Cortex of kidney (tissue), 1 donor: ENCODE measurements around the gene C11orf71.

Experiments used
- DNase-seq: peaks from one replicate; lab custom pipeline; 2025; lab: John Stamatoyannopoulos, UW

C11orf71 gene

DNA sequence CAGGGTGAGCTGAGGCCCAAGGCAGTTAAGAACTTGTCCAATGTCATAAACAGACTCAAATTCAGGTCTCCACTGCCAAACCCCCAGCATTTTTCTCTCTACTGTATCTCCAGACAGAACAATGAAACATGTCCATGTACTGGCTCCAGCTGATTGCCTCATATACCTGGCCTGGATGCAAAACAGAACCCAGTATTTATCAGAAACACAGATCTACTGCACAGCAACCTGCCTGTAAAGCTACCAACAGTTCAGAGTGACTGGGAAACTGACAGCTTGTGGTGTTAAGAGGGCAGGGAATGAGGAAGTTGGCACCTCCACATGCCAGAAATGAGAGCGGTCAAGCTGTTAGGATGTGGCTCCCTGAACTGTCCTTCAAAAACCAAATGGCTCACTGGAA, 41.6 kb downstream of the C11orf71 start:
- DNase-seq = no peak

DNA sequence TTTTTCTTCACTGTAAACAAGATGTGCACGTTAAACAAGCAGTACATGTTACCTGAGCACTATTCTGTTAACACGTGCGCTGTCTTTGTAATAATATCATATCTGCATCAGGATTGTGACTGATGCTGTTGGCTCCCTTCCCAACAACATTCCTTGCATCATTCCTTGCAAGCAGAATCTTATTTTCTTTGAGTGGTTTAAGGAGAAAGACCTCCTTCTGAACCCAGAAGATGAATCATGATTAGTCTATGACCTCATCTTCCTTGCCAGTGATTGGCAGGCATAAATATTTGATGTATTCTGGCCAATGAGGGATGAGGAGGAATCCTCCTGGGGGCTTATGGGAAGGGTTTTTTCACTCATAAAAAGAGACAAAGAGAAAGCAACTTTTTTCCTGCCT, 46.2 kb downstream of the C11orf71 start:
- DNase-seq = no peak

GRCh38 chr11:114353443-114353842, 46.9 kb downstream of the C11orf71 start:
- DNase-seq = no peak

DNA sequence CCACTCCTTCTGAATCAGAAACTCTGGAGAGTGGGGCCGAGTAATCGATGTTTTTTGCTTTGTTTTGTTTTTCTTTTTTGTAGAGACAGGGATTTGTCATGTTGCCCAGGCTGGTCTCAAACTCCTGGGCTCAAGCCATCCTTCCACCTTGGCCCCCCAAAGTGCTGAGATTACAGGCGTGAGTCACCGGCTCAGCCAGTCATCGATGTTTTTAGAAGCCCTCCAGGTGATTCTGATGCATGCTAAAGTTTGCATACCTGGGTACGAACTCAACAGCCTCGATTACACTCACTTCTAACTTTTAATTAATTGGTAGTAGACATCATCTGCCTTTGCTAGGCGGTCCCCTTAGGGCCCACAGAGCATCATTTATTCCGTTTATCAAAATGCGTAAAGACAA, 50.3 kb downstream of the C11orf71 start:
- DNase-seq = no peak
